Activated CD8-positive, alpha-beta memory T cell treated with anti-CD3 and anti-CD28 coated beads for 1 hour (primary cell): ENCODE data around the gene SPINK5.

Experiments
- DNase-seq, 2 donors: peaks; one replicate each; pipeline ENCODE4 v3.0.0-alpha.2; 2020; ENCODE audit warnings: low read depth in 1 of 2; ENCODE audit errors: extremely low read depth in 1 of 2

SPINK5 gene

GRCh38 chr5:148176480-148176879 lies 112.7 kb downstream of the SPINK5 start:
- DNase-seq = no peak

- no peak for DNase-seq
These were observed 113.4 kb downstream of the SPINK5 start for GRCh38 chr5:148177207-148177606.

DNA sequence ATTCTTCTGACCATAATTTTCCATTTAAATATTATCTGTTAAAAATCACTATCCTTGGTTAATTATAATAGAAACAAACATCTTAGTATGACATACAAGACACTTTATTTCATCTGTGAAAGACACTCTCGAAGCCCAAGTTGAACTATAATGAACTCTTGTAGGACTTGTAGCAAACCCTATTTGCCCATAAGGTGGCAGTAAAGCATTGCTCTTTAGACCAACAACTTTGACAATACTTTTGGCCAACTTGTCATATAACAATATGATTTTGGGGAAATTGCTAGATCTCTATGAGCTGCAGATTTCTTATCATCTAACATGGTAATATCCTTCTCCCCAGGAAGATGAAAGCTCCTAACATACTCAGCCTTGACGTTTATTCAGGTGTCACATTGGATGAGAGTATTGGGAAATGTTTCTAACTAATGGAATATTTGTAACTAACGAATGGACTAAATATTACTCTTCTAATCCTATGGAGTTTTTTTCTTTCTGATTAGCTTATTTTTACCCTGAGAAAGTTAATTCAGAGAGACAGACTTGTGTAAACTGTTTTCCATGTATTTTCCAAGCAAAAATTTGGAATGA lies 115.5 kb downstream of the SPINK5 start:
- no peak for DNase-seq

- no peak for DNase-seq
These were observed 122.6 kb downstream of the SPINK5 start for GRCh38 chr5:148186248-148187003.
